ENCODE data around the gene UBAC1. TPM values are rescaled to one million over a fixed set of nuclear protein-coding genes. Genes with fewer than 3 reads are reported as not detected.

UBAC1 gene
- total and polyA plus RNA-seq, 4 donors = 37.8 to 49.5 (median 39.7) TPM

GRCh38 chr9:135927195-135928013 lies 33.8 kb downstream of the UBAC1 start:
- ATAC-seq (ENCODE audit: insufficient read depth, low FRiP score) = no peak
- Histone ChIP-seq H3K36me3 (ENCODE audit: control insufficient read depth in 4 of 4, insufficient read depth in 4 of 4, low read length in 4 of 4) (peaks cover 0 to 24% (median 2%) of the 10 kb centered on the region in 4 donors), H3K9me3 (ENCODE audit: control insufficient read depth in 4 of 4, insufficient read depth in 3 of 4, low read length in 3 of 4) (no peaks in the 10 kb centered on the region), H3K4me1 (ENCODE audit: control insufficient read depth in 5 of 5, insufficient read depth in 5 of 5, low read length in 5 of 5) (peaks cover 0 to 5% (median 0%) of the 10 kb centered on the region in 5 donors), H3K4me3 (no peak overlapping the region), H3K27ac (ENCODE audit: low read depth in 1 of 2, low read length in 1 of 2) (no peak overlapping the region), H3K9ac (ENCODE audit: insufficient read depth in 1 of 2, low read length in 2 of 2) (no peak overlapping the region), H3K27me3 (ENCODE audit: control insufficient read depth in 3 of 3, insufficient read depth in 3 of 3, low read length in 2 of 3) (no peaks in the 10 kb centered on the region)
- DNase-seq = no peak
- WGBS, 2 donors = 89 to 90% methylated on average over 25 of the region's 25 CpGs
- TF ChIP-seq CTCF (IDR thresholded peaks at IDR 0.05; ENCODE audit: control extremely low read depth, extremely low read depth) = no peak

GRCh38 chr9:135926402-135927194 lies 34.6 kb downstream of the UBAC1 start:
- H3K9me3 ChIP-seq (ENCODE audit: control insufficient read depth in 4 of 4, insufficient read depth in 3 of 4, low read length in 3 of 4) = no peaks in the 10 kb centered on the region
- no peak for TF ChIP-seq CTCF (IDR thresholded peaks at IDR 0.05; ENCODE audit: control extremely low read depth, extremely low read depth)
- H3K27ac ChIP-seq (ENCODE audit: low read depth in 1 of 2, low read length in 1 of 2) = no peak overlapping the region
- H3K36me3 ChIP-seq (ENCODE audit: control insufficient read depth in 4 of 4, insufficient read depth in 4 of 4, low read length in 4 of 4) = peaks cover 0 to 23% (median 2%) of the 10 kb centered on the region in 4 donors
- peaks cover 0 to 5% (median 0%) of the 10 kb centered on the region in 5 donors for H3K4me1 ChIP-seq (ENCODE audit: control insufficient read depth in 5 of 5, insufficient read depth in 5 of 5, low read length in 5 of 5)
- no peaks in the 10 kb centered on the region for H3K27me3 ChIP-seq (ENCODE audit: control insufficient read depth in 3 of 3, insufficient read depth in 3 of 3, low read length in 2 of 3)
- DNase-seq = no peak
- ATAC-seq (ENCODE audit: insufficient read depth, low FRiP score) = peak; percentile 78
- H3K4me3 ChIP-seq = no peak overlapping the region
- WGBS, 2 donors = 54 to 64% methylated on average over 27 of the region's 27 CpGs
- H3K9ac ChIP-seq (ENCODE audit: insufficient read depth in 1 of 2, low read length in 2 of 2) = no peak overlapping the region

GRCh38 chr9:135925496-135926133 lies 35.6 kb downstream of the UBAC1 start:
- no peak overlapping the region for H3K4me3 ChIP-seq
- H3K36me3 ChIP-seq (ENCODE audit: control insufficient read depth in 4 of 4, insufficient read depth in 4 of 4, low read length in 4 of 4) = peaks cover 0 to 14% (median 2%) of the 10 kb centered on the region in 4 donors
- DNase-seq (no peak), ATAC-seq (ENCODE audit: insufficient read depth, low FRiP score) (no peak)
- H3K27ac ChIP-seq (ENCODE audit: low read depth in 1 of 2, low read length in 1 of 2) = no peak overlapping the region
- 93 to 96% methylated on average over 19 of the region's 19 CpGs for WGBS, 2 donors
- no peak overlapping the region for H3K9ac ChIP-seq (ENCODE audit: insufficient read depth in 1 of 2, low read length in 2 of 2)
- no peaks in the 10 kb centered on the region for H3K27me3 ChIP-seq (ENCODE audit: control insufficient read depth in 3 of 3, insufficient read depth in 3 of 3, low read length in 2 of 3)
- H3K9me3 ChIP-seq (ENCODE audit: control insufficient read depth in 4 of 4, insufficient read depth in 3 of 4, low read length in 3 of 4) = no peaks in the 10 kb centered on the region
- peaks cover 0 to 5% (median 0%) of the 10 kb centered on the region in 5 donors for H3K4me1 ChIP-seq (ENCODE audit: control insufficient read depth in 5 of 5, insufficient read depth in 5 of 5, low read length in 5 of 5)
- no peak for TF ChIP-seq CTCF (IDR thresholded peaks at IDR 0.05; ENCODE audit: control extremely low read depth, extremely low read depth)

Data from lung (tissue), 12 donors.